HG03066 (cell line): Measurements from ENCODE around the gene RNASE11.
"Not testable (repeated sequence)": the region's sequence is repeated elsewhere in the genome, so short reads cannot be mapped to it uniquely, and the experiment has no call there.

Experiments used
- ATAC-seq: cut with Tn5 transposase; IDR thresholded peaks from one replicate; pipeline ENCODE4 v1.9.1; 2021; ENCODE audit warnings: low read depth; ENCODE audit not compliant: unreplicated experiment

RNASE11 gene

DNA sequence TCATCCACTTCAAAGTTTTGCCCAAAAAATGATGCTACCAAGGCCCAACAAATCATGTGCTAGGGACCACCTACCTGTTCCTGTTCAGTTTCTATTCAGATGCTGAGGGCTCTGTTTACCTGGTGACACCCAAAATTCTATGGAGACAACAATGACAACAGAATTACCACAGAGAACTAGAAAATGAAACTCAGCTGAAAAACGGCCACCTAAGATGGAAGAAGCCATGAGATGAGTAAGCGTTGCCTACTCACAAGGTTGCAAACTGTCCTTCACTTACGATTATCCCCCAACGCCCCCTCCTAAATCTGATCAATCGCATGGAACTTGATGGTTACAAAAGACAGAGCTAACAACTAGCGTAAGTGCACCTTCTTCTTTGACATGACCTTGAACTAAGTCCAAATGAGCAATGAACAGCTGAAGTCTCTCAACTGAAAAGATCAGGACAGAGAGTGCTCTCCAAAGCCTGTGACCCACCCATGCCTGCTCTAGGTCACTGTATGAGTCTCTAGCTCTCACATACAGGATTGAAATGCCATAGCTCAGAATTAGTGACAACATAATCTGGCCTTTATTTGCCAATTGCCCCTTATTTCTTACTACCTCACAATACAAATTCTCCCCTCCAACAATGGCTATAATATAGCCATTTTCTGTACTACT, at the start of gene RNASE11:
Gene RNASE11, minus strand, starts transcription at position 513 of the 666 bp plus-strand sequence.
- no peak for ATAC-seq

DNA sequence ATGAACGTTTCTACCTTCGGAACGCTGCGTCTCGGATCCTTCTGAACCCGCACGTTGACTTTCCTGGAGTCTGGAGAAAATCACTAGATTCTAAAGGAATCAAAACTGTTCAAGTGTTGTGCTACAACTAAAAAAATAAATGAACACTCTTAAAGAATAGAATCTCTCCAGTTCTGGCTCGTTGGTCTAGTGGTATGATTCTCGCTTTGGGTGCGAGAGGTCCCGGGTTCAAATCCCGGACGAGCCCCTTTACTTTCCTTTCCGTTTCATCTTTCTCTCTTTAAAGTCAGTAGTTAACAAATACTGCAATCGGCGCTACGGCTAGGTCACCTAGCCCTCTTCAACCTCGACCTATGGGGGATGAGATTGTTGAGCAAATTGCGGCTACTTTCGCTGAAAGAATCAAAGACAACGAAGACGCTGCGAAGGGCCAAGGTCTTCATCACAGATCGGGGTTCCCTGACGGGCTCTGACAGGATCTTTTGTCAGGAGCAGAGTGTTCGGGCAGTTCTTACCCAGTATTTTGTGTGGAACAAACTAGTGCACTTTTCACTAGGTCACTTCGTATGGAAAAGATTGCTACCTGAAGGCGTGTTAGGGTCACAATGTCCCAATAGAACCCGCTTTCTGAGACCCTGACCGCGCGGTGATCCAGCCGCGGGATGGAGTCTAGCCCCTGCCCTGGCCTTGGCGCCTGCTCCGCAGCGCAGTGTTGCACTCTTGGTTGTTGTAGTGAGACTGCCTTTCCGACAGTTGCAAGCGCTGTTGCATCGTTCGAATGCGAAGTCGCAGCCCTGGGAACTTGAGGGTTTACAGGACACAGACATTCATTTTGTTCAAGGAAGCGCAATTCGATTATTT, 45.3 kb upstream of the RNASE11 start:
- ATAC-seq = peak; percentile 57

DNA sequence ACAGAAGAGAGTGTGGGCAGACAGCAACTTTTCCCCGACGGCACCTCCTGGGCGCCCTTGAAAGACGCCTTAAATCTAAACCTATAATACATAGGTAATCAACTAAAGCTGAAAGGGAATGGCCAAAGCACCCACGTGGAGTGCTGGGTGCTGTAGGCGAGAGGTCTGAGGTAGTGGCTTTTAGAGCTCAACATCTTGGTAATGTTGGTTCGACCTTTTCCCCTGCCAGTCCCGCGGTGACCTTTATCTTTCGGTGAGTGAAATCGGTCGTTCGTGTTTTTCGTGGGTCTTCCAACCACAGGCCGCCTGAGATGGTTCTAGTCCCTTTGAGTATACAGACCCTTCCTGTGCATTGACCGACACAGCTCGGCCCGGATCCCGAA, 44.6 kb upstream of the RNASE11 start:
- ATAC-seq = peak; percentile 8

- no peak for ATAC-seq
Observed at GRCh38 chr14:20631880-20632389, 44.1 kb upstream of the RNASE11 start.

GRCh38 chr14:20631023-20631879, 43.5 kb upstream of the RNASE11 start:
- ATAC-seq = no peak

GRCh38 chr14:20630340-20631022, 42.7 kb upstream of the RNASE11 start:
- ATAC-seq = no peak

DNA sequence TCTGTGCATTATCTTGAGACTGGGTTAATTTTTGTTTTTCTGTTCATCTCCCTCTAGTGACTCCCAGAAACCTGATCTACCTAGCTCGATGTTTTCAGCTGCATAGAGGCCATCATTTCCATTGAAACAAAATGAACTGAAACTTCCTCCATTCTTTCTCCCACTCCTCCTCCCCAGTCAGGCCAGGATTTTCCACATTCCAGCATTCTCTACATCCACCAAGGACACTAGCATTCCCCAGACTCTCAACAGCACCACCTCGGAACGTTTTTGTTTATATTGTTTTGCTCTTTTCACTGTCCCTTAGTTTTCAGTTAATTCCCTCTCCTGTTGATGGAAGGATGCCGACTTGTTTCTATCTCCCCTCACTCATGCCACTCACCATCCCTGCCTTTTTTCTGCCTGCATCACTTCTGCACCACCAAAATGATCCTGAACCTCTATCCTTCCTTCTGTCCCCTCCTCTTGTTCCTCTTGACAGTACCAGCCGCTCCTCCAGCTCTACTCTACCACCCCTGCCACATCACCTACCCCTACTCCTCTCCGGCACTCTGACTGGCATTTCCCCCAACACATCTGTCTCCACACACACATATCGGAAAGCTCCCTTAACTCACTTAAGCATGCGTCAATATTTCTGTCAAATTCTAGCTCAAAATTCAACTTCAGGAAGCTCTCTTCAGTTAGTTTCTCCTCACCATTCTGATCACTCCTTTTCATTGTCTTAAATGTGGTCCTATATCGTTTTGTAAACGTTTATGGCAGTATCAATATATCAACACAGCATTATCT, 40.5 kb upstream of the RNASE11 start:
- no peak for ATAC-seq

DNA sequence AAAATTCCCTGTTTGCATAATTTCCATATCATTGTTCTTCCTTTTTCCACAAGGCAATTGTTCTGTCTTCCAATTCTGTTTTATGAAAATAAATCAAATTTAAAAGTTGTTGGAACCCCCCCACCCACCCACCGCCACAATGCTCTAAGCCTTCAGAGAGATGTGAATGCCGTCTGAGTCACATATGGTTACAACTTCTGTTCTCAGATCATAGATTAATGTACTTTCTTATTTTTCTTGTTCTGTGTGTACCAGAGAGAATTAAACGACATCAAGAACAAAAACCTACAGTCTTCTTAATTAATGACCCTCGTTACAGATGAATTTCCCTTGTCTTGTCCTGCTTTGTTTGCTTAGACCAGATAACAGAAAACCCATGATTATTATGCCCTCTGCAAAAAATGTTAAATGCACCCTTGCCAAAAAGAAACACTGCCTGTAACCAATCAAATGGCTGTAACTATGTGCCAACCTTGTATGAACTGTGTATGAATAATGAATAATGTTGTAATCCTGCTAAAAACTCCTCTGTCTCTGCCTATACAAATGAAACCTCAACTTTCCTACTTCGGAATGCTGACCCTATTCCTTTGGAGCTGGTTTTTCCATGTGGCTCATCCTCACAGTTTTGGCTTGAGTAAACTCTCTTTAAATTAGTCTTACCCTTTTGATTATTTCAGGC, 39.7 kb upstream of the RNASE11 start:
- ATAC-seq = no peak

GRCh38 chr14:20626274-20626673, 38.5 kb upstream of the RNASE11 start:
- ATAC-seq = no peak

DNA sequence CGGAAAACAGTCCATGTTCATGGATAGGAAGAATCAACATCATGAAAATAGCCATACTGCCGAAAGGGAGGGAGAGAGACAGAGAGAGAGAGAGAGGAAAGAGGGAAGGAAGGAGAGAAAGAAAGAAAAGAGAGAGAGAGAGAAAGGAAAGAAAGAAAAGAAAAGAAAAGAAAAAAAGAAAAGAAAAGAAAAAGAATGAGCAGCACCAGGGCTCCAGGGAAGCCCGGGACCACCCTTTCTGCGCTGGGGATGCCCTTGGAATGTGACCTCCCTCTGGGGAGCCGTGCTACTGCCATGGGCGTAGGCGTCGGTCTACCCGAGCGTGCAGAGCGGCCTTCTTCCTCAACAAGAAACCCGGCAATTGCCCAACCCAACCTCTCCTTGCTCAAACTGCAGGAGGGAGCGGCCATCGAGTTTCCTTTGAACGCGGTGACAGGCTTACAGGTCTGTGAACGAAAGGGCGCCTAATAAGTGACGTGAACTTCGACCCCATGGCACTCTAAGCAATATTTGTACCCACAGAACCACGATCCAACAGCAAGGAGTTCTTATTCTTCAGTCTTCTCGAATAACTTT, 36.8 kb upstream of the RNASE11 start:
- peak; percentile 33 for ATAC-seq

DNA sequence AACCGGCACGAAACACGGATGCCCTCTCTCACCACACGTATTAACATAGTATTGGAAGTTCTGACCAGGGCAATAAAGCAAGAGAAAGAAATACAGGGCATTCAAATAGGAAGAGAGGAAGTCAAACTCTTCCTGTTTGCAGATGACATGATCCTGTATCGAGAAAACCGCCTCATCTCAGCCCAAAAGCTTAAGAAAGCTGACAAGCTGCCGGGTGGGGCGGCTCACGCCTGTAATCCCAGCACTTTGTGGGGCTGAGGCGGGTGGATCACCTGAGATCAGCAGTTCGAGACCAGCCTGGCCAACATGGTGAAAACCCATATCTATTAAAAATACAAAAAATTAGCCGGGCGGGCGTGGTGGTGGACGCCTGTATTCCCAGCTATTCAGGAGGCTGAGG, 36.0 kb upstream of the RNASE11 start:
- ATAC-seq = no peak

DNA sequence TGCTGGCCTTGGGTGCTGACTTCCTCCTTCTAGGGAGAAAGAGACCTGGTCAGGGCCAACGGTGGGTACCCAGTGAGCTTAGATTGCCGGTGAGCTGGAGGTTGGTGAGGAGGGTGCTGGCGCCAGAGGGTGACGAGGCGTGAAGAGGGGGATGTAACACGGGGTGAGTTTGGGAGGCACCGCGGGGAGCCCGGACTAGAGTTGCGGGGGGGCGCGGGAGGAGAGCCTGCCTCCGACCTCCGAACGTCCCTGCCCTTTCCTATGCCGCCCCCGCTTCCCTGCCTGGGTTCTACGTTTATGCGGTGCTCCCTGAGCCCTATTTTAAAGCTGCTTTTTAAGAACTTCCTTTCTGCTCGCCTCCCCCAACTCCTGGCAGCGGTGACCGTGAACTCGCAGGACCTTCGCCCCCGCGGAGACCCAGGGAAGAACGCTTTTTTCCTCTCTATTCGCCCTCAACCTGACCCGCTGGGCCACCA, 35.1 kb upstream of the RNASE11 start:
- no peak for ATAC-seq

- no peak for ATAC-seq
Observed at GRCh38 chr14:20620798-20621478, 33.1 kb upstream of the RNASE11 start.

DNA sequence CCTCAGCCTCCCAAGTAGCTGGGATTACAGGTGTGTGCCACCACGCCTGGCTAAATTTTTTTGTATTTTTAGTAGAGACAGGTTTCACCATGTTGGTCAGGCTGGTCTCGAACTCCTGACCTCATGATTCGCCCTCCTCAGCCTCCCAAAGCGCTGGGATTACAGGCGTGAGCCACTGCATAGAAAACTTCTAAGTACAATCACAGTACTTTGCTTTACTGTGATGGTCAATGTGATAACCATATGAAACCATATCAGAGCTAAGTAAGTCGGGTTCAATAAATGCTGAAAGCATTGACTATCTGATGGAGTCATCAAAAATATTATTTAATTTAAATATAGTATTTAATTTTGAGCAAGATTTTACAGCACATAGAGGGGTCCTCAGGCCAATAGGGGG, 31.9 kb upstream of the RNASE11 start:
- not testable (repeated sequence) for ATAC-seq

DNA sequence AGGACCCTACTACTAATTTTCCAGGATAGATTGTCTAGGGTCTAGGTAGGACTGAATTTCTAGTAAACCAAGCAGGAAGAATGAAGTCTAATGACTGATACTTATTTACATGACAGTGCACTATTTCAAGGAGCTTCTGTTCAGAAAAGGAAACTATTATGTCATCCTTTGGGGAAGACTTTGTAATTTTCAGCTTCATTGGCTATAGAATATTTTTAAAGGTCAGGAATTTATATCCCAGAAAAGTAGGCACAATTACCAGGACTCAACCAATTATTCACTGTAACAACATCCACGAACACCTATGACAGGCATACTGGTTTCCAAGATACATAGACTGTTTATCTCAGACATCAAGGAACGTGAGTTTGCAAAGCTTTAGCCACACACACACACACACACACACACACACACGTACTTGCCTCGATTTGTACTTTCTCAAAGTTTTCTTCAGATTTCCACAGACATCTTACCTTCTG, 30.5 kb upstream of the RNASE11 start:
- no peak for ATAC-seq

DNA sequence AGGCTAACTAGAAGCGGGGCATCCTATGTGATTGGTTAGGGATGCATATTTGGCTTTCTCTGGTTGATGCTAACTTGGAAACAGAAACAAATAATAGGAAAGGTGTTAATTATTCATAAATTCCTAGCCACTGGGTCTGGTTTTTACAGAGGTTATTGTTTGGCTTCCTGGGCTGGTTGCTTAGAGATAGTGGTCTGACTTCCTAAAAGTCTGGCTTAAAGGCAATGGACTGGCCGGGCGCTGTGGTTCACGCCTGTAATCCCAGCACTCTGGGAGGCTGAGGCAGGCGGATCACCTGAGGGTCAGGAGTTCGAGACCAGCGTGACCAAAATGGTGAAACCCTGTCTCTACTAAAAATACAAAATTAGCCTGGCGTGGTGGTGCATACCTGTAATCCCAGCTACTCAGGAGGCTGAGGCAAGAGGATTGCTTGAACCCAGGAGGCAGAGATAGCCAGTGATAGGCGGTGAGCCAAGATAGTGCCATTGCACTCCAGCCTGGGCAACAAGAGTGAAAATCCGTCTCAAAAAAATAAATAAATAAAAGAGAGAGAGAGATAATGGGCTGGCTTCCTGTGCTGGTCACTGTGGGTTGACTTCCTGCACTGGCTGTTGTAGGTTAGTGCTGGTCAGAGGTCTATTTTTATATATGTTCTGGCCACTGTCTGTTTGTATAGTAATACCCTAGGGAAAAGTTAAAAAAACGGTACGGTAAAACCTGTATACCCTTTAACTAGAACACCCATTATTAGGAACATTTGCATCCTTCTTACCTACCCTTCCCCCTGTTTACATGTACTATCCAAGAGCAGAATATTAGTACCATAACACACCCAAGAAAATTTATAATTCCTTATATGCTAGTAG, 29.6 kb upstream of the RNASE11 start:
- no peak for ATAC-seq

DNA sequence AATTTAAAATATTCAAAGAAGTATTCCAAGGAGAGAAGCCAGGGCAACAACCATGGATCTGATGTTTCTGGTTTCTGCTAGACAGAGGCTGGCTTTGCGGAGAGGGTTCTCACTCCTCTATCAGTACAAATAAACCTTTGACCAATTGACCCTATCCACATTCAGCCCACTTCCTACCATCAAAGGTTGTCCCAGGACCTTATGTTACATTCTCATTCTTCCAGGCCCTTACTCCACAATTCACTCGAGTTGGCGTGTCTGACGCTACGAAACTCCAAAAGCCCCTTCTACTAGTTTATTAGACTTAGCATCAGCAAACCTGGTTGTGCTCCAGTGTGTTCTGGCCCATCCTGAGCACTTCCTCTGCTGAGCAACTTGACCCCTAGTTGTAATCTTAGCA, 28.2 kb upstream of the RNASE11 start:
- ATAC-seq = no peak
